ENCODE results near the gene SNRPD2. TPM values are rescaled to one million over a fixed set of nuclear protein-coding genes. Genes with fewer than 3 reads are reported as not detected.

Gene SNRPD2
- total RNA-seq, 4 donors from 2014 or later: 80.9 to 160 (median 146) TPM

- peak; percentile 88 to 89 for DNase-seq (ENCODE audit: low spot score in 2 of 2)
- WGBS: 20% methylated on average over 35 of the region's 42 CpGs
- peak overlapping the region; percentile 27 for H3K4me3 ChIP-seq
- peaks cover 28% of the 10 kb centered on the region for H3K4me1 ChIP-seq
- no peak overlapping the region for H3K27ac ChIP-seq
- no peaks in the 10 kb centered on the region for H3K36me3 ChIP-seq
- peaks cover 51% of the 10 kb centered on the region for H3K27me3 ChIP-seq
- no peaks in the 10 kb centered on the region for H3K9me3 ChIP-seq
- TF ChIP-seq POLR2A (IDR thresholded peaks at IDR 0.05) (no peak), EP300 (IDR thresholded peaks at IDR 0.05) (no peak), POLR2AphosphoS5 (IDR thresholded peaks at IDR 0.05) (no peak), CTCF (IDR thresholded peaks at IDR 0.05) (no peak)
Observed at GRCh38 chr19:45670670-45671453, 20.9 kb downstream of the SNRPD2 start.

GRCh38 chr19:45668342-45668871 is 23.3 kb downstream of the SNRPD2 start:
- no peaks in the 10 kb centered on the region for H3K36me3 ChIP-seq
- DNase-seq (ENCODE audit: low spot score in 2 of 2): no peak
- H3K4me3 ChIP-seq: peak overlapping the region; percentile 39
- WGBS: 1% methylated on average over 19 of the region's 19 CpGs
- peaks cover 28% of the 10 kb centered on the region for H3K4me1 ChIP-seq
- no peaks in the 10 kb centered on the region for H3K9me3 ChIP-seq
- peaks cover 61% of the 10 kb centered on the region for H3K27me3 ChIP-seq
- no peak for TF ChIP-seq EP300 (IDR thresholded peaks at IDR 0.05)
- no peak for TF ChIP-seq CTCF (IDR thresholded peaks at IDR 0.05)
- no peak for TF ChIP-seq POLR2A (IDR thresholded peaks at IDR 0.05)
- no peak for TF ChIP-seq POLR2AphosphoS5 (IDR thresholded peaks at IDR 0.05)
- no peak overlapping the region for H3K27ac ChIP-seq

GRCh38 chr19:45667620-45668341 is 24.0 kb downstream of the SNRPD2 start, which contains the start of gene GIPR:
Gene GIPR, plus strand, starts transcription at chr19:45668221. Its CDS starts 1,300 bp downstream, at chr19:45669521.
- H3K4me1 ChIP-seq: peaks cover 28% of the 10 kb centered on the region
- WGBS: 11% methylated on average over 15 of the region's 15 CpGs
- no peak for DNase-seq (ENCODE audit: low spot score in 2 of 2)
- no peak within 1 kb of the TSS for H3K27ac ChIP-seq
- H3K4me3 ChIP-seq: peak within 1 kb of the TSS; percentile 39
- peaks cover 61% of the 10 kb centered on the region for H3K27me3 ChIP-seq
- no peaks in the 10 kb centered on the region for H3K9me3 ChIP-seq
- H3K36me3 ChIP-seq: no peaks in the 10 kb centered on the region
- no peak for TF ChIP-seq EP300 (IDR thresholded peaks at IDR 0.05)
- TF ChIP-seq CTCF (IDR thresholded peaks at IDR 0.05): no peak
- no peak for TF ChIP-seq POLR2A (IDR thresholded peaks at IDR 0.05)
- TF ChIP-seq POLR2AphosphoS5 (IDR thresholded peaks at IDR 0.05): no peak

GRCh38 chr19:45664575-45664974 is 27.2 kb downstream of the SNRPD2 start:
- H3K4me1 ChIP-seq: peaks cover 18% of the 10 kb centered on the region
- no peak for TF ChIP-seq POLR2AphosphoS5 (IDR thresholded peaks at IDR 0.05)
- TF ChIP-seq POLR2A (IDR thresholded peaks at IDR 0.05): no peak
- TF ChIP-seq CTCF (IDR thresholded peaks at IDR 0.05): no peak
- TF ChIP-seq EP300 (IDR thresholded peaks at IDR 0.05): no peak
- no peak for DNase-seq (ENCODE audit: low spot score in 2 of 2)
- no peaks in the 10 kb centered on the region for H3K9me3 ChIP-seq
- H3K27me3 ChIP-seq: peaks cover 44% of the 10 kb centered on the region
- H3K4me3 ChIP-seq: no peak overlapping the region
- no peak overlapping the region for H3K27ac ChIP-seq
- 73% methylated on average over 7 of the region's 7 CpGs for WGBS
- no peaks in the 10 kb centered on the region for H3K36me3 ChIP-seq

- no peak for DNase-seq (ENCODE audit: low spot score in 2 of 2)
- H3K36me3 ChIP-seq: no peaks in the 10 kb centered on the region
- H3K4me1 ChIP-seq: peaks cover 10% of the 10 kb centered on the region
- peaks cover 36% of the 10 kb centered on the region for H3K27me3 ChIP-seq
- no peaks in the 10 kb centered on the region for H3K9me3 ChIP-seq
- TF ChIP-seq EP300 (IDR thresholded peaks at IDR 0.05): no peak
- no peak for TF ChIP-seq POLR2A (IDR thresholded peaks at IDR 0.05)
- no peak for TF ChIP-seq CTCF (IDR thresholded peaks at IDR 0.05)
- TF ChIP-seq POLR2AphosphoS5 (IDR thresholded peaks at IDR 0.05): no peak
- 93% methylated on average over 1 of the region's 1 CpG for WGBS
- no peak overlapping the region for H3K4me3 ChIP-seq
- no peak overlapping the region for H3K27ac ChIP-seq
Observed at GRCh38 chr19:45663800-45664199, 28.0 kb downstream of the SNRPD2 start.
